Stimulated activated CD4-positive, alpha-beta T cell treated with anti-CD3 and anti-CD28 coated beads, Interleukin-15, amount 100 ng/mL, for 1 hour (primary cell): Measurements from ENCODE around the gene HSF5.

Experiments
- DNase-seq, 2 donors: peaks; one replicate each; pipeline ENCODE4 v3.0.0-alpha.2; 2020; ENCODE audit warnings: low read depth in 1 of 2, low spot score in 1 of 2

The HSF5 gene

DNA sequence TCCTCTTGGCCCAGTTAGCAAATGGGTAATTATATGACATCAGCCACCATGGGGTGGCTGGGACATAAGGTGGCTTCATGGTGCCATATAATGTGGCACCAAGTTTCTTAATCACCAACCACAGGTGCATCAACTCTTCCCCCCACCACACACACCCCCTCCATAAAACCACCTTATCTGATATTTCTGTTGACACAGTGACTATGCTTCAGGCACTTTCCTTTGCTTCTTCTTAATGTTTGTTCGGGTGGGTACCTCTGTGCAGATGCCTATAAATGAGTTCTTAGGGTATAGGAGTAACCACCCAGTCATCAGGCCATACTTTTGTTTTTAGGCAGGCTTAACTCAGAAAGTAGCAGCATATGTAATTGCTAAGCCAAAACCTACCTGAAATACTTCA is 100.4 kb downstream of the HSF5 start:
- no peak for DNase-seq

DNA sequence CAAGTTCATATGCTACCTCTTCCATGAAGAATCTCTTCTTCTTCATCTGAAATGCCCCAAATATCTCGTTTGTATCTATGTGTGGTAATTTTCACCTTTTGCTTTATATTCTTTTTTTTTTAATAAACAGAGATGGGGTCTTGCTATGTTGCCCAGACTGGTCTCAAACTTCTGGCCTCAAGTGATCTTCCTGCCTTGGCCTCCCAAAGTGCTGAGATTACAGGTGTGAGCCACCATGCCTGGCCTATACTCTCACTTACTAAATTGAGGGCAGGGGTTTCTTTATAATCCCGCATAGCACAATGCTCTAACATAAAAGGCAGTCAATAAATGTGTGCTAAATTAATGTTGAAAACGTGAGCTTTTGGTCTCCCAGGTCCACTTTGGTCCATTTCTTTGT is 101.5 kb downstream of the HSF5 start:
- DNase-seq = no peak

DNA sequence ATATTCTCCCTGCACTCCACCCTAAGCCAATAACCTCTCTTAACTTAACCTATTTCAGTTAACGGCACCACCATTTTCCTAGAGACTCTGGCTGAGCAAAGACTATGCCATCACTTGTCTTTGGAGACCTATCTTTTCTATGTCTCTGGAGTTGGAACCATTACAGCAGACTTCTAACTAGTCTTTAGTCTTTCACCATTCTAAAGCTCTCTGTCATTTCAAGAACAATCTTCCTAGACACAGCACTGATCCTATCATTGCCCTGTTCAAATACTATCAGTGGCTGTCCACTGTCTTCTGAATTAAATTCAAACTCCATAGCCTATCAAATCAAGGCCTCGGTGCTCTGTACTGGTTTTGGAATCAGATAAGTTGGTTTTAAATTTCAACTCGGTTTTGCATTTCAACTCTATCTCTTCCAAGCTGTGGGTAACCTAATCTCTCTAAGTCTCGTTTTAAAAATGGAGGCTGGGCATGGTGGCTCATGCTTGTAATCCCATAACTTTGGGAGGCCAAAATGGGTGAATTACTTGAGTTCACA is 102.8 kb downstream of the HSF5 start:
- DNase-seq = no peak

DNA sequence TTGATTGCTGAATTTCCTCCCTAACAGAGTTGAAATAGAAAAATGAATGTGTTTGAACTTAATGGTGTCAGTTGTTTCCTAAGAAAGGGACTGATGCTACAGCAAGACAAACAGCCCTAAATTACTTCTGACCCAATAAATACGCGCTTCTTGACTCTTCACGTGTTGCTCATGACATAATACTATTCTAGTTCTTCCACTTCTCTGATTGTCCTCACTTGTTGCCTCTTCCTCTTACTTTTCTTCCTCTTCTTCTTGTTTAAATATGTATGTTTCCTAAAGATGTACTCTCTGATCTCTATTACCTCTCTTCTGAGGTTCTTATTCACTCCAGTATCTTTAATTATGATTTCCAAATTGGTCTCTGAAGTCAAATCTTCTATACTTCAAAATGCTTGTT is 103.3 kb downstream of the HSF5 start:
- no peak for DNase-seq

DNA sequence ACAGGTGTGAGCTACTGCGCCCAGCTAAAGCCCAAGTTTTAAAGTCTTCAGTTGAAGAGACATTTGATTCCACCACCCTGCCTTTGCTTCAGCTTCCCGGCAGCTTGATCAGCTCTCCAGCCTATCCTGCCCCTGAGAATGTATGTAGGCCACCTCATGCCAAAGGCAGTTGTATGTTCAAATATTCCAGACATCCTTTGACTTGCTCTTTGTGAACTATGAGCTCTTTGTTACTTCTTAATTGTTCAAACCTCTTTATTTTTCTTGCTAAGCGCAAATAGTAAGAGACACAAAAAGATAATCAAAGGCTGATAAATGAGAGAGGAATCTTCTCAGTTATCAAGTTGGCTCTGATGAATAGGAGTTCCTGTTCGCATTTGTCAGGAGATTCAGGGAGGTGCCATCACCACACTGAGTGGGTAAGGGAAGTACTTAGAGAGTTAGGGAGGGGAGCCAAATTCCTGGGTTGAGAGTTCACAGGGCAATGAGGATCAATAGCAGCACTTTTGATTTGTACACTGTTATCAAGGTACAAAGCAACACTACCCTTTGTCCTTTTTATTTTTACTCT is 104.2 kb downstream of the HSF5 start:
- no peak for DNase-seq

DNA sequence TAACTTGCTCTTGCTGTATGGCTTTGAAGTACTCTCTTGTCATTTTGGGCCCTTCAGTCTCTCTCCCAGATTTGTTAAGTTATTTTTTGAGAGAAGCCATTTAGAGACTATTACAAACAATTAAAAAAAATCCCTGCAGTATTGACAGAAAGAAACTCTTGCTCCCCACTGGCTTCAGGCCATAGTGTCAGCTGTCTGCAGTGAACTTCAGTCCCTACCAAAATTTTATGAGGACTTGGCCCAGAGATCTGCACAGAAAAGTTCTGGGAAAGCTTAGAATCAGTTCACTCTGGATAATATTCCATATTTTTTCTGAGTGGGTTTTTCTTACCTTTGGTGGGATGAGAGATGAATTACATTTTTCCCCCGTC is 105.4 kb downstream of the HSF5 start:
- no peak for DNase-seq

DNA sequence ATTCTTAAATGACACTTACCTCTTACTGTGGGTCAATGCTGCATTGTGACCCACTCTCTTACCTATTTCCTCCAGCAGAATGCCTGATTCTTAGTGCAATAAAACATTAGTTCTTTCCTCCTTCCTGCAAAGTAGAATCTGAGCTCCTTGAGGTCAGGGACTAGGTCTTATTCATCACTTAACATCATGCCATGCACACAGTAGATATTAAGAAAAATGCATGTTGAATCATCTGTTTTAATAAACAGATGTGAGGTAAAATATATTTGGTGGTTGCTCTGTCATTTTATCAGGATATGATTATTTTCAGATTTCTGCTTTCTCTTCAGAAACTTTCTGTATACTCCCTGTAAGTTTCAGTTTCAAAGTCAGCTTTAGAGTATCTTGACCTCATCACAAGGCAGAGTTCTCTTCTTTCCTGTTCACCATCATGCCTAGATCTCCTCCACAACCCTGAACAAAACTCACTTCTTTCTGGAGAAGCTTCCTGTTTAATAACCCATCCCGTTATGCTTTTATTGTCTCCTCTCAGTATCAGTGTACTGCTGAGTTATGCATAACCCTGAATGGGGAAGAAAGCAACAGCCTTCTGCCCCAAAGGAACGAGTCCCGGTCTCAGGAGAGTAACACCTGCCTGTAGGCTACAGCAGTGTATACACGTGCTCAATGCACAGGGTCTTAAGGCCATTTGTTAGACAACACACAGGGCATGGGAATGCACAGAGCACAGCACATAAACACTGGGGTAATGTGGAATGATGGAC is 105.9 kb downstream of the HSF5 start:
- DNase-seq = no peak

DNA sequence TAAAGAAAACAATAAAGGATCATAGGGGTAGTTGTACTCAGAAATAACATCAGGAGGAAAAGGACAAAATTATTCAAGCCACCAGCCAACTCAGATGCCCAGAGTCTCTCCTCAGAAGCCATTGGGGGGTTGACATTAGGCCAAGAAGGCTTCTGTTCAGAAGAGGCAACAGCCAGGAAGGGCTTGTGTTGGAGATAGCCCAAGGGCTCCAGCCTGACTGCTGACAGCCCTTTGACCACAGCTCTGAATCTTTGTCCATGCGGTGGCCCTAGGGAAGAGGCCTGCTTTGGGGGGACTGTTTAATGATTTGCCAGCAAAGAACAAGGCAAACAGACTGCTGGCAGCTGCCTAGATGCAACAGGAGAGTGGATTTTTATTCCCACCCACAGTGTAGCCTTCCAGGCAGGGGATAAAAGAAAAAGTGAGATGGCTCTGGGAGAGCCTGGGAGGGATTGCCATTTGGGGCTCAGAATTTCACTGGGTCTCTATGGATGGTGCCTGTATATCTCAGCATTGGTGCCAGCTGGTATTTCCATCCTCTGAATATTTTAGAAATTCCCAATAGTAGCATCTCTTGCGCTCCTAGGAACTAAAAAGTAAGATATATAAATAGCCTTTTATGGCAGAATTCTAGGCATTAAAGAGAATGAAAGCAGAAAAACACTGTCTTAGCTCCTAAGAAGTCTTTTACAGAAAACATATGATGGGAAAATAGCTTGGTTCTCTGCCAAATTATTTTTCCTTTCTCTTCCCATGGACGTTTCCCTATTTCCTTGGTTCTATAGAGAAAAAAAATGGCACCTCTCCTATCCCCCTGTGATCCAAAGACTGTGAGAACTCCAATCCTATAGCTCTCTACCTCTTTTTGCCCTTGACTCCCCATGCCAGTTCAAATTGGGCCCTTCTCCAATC is 106.8 kb downstream of the HSF5 start:
- DNase-seq = no peak

DNA sequence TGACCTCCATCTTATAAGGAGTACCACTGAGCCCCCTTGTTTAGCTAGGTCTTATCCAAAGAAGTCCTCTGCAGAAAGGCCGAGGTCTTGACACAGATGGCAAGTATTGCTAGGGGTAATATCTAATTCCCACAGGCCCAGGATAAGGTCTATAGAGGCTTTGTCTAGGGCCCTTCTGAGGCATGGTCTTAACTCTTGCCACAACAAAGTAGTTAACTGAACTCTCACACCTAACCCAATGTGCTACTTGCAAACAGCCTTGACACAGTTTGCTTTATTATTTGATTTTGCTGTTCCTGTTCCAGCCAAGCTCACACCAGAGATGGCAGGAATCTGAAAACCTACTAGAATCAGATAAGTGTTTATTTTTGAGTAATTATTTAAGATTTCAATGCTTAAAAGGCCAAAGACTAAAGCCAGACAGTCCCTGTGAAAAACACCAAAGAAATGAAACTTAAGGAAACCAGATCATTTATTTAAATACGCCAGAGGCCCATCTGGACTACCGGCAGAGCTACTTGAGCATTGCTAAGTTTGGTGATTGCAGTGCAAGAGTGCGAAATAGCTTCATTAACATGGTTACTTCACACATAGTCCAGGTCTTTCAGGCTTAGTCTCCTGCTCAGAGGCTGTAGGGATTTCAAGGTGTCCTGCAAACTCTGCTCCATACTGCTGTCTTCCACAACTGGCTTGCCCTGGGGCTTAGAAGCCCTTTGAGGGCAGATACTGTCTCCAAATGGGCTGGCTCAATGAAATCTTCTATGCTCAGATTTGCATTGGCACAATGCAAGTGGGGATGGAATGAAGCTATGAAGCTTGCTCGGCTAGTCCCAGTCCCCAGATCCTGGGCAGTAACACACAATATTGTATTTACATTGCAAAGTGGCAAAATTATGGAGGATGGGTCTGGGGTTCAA is 107.7 kb downstream of the HSF5 start:
- no peak for DNase-seq

DNA sequence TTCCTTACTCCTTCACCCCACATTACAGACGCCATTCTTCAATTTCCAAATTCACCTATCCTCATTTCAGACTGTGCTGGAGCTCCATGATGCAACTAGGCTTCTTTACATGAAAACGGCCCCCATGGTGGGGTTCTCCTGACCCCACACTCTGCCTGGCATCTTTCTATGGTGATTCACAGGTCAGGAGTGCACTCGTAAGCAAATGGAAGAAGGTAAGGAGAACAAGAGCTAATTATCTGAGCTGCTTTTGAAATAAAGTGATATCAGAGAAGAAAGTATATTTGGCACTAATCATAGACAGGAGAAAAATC is 108.7 kb downstream of the HSF5 start:
- DNase-seq = no peak

DNA sequence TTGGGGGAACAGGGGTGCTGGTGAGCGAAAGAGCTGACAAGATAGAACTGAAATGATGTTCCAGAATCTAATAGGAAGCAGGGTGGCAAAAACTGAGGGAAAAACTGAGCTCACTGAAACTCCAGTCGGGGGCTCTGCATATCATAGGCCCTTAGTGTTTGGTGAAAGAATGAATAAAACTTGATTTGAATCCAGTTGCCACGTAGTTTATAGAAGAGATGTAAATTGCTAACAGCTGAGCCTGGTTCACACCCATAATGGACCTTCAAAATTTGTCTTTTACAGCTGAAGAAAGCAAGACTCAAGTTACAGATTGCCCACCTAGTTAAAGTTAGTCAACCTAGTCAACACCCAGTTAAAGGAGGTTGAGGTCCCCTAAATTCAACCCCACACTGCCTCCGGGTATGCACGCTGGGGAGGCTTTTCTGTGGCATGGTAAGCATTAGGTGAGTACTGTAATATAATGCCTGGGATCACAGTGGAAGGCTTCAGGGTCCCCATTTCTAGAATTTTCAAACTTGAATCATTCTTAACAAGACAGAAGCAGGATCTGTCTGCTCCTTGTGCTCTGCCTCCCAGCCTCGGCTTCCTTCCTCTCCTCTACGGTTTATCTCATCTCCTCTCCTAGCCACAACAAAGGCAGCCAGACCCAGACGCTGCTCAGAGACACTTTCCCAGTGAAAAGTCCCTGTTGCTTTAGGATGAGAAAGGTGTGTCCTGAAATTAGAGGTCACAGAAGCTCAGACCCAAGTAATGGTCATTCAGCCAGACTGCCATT is 109.3 kb downstream of the HSF5 start:
- no peak for DNase-seq

DNA sequence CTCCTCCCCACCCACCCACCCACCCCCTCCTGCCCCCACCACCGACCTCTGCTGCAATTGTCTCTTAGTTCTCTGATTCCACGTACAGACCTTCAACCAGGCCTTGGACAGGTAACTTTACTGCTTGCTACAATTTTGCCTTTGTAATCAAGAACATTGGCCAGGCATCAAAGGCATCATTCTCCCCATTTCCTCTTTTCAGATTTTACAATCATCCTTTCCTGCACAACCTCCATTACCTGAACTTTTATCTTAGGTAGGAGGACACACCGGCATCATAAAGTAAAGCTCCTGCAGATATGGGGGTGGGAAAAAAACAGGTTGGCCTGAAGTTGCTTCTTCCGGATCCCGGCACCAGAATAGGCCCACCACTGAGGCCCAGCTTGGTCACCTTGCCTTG is 110.5 kb downstream of the HSF5 start:
- DNase-seq = no peak

DNA sequence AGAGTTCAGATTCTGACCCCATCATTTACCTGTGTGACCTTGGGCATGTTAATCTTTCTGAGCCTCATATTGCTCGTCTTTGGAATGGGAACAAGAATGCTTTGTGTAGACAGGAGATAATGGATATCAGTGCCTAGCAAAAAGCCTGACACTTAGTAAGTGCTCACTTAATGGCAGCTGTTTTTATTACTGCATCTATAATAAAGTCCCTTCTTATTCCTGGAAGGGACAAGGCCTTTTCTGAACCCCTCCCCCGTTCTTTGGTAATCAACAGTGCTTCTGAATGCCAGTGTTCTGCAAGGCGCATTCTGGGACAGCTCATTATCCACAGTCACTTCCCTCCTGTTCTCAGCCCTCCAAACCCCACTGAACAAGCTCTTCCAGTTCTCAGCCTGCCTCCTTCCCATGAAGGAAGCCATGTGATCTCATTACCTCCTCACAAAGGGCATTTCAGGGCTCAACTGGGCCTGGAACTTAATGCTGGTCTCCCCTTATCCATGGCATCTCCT is 111.1 kb downstream of the HSF5 start:
- no peak for DNase-seq

DNA sequence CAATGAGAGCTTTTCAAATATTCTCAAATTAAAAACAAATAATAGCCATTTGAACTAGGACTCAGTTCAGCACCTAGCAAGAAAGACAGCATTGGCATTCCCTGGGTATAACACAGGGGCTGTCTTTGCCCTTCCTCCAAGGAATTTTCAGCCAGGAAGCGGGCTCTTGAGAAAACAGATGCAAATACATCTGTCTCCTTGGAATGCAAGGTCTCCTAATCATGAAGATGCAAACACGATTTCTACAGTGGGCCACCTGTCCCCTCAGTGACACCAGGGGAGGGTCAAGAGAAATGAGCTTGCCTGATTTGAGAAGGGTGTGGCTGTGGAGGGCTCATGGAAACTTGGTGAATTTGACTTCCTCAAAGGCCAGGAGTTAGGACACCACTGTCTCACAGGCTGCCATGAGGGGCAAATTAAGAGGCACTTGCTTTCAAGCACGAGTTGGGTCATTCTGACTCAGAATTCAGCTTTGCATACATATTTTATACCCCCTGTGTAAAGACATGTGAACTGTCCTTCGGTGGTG is 111.7 kb downstream of the HSF5 start:
- no peak for DNase-seq

DNA sequence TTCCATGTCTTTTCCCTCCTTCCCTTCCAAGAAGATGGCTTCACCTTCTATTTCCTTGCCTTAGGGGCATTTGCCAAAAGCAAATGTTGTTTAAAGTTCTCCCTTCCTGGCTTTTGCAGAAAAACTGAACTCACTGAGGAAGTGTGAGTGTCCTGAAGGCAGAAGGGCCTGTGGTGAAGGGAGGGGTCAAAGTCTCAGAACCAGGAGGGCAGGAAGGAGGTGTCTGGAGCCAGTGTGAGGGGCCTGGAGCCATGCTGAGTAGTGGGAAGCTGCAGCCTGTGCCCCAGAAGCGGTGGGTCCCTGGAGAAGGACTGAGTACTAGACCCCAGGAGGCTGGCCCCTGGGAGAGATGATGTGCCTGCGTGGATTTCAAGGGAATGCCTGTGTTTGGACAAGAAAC is 112.4 kb downstream of the HSF5 start:
- DNase-seq = no peak

DNA sequence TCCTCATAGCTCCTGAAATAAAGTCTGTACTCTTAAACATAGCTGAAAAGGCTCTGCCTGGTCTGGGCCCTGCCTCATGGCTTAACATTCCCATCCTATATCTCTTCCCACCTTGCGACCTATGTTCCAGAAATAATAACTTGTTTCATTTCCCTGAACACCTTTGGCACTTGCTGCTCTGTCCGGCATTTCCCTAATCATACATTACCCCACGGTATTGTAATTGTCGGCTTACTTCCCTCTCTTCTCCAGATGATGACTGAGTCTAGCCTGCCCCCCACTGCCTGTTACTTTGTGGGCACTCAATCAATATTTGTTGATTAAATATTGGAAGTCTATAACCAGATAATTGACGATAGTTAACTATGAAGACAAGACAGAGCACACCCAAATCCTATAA is 113.0 kb downstream of the HSF5 start:
- no peak for DNase-seq

DNA sequence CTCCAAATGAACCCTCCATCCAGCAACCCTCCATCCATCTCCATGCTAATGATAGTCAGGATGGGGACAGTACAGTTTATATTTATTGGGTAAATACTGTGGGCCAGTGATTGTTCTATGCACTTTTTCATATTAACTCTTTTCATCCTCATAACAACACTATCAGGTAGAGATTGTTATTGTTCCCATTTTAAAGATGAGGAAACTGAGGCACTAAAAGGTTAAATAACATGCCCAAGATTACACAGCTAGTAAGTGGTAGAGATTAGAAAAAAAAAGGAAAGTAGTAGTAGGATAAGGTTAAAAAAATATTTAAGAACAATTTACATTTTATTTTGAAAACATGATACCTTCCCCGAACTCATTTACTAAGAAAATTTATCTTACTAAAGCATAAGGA is 114.3 kb downstream of the HSF5 start:
- DNase-seq = no peak

DNA sequence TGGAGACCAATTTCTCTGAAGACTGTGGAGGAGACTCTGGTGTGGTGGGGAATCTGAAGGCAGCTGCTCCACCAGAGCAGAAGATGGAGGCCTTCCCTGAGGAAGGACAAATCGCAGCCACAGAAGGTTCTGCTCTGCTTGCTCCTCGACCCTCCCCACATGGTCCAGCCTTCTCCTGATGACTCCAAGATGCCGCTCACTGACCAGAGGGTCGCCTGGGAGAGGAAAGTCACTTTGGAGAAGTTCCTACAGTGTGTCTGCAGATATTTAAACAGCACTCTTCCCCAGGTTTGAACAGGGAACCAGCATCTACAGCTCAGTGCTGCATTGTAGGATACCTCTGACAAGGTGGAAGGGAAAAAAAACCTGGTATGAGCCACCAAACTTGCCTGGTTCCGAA is 115.2 kb downstream of the HSF5 start:
- no peak for DNase-seq

DNA sequence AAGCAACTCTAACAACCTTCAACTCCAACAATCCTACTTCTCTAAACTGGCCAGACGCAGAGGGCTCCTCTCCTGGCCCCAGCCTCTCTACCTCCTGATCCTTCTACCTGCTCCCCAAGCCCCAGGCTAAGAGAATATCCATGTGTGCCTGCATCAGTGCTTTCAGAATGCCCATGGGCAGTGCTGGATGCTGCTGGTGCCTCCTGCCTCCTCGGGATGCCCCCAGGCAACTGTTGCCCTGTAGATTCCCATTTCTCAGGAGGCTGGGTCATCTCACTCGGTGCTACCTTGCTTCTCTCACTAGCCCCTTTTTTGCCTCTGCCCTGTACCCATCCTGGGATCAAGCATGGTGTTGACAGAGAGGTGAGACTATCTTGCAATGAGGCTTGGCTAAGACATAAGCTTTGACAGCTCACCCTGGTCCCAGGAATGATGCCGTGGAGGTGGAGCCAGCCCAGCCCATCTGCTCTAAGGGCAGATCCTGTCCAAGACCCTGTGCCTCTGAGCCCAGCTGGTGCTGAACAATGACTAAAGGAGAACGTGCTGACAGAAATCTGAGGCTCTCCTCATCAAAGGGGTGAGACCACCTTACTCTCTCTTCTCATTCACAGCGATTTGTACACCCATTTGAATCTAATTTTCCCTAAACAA is 116.8 kb downstream of the HSF5 start:
- no peak for DNase-seq
